Limb (tissue), 2 donors: Measurements from ENCODE around the gene TRMU.

Experiments used
- DNase-seq, 2 donors: peaks; one replicate each; pipeline ENCODE4 v3.0.0-alpha.2; 2016; ENCODE audit errors: extremely low spot score in 2 of 2

Gene TRMU, protein sequence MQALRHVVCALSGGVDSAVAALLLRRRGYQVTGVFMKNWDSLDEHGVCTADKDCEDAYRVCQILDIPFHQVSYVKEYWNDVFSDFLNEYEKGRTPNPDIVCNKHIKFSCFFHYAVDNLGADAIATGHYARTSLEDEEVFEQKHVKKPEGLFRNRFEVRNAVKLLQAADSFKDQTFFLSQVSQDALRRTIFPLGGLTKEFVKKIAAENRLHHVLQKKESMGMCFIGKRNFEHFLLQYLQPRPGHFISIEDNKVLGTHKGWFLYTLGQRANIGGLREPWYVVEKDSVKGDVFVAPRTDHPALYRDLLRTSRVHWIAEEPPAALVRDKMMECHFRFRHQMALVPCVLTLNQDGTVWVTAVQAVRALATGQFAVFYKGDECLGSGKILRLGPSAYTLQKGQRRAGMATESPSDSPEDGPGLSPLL

DNA sequence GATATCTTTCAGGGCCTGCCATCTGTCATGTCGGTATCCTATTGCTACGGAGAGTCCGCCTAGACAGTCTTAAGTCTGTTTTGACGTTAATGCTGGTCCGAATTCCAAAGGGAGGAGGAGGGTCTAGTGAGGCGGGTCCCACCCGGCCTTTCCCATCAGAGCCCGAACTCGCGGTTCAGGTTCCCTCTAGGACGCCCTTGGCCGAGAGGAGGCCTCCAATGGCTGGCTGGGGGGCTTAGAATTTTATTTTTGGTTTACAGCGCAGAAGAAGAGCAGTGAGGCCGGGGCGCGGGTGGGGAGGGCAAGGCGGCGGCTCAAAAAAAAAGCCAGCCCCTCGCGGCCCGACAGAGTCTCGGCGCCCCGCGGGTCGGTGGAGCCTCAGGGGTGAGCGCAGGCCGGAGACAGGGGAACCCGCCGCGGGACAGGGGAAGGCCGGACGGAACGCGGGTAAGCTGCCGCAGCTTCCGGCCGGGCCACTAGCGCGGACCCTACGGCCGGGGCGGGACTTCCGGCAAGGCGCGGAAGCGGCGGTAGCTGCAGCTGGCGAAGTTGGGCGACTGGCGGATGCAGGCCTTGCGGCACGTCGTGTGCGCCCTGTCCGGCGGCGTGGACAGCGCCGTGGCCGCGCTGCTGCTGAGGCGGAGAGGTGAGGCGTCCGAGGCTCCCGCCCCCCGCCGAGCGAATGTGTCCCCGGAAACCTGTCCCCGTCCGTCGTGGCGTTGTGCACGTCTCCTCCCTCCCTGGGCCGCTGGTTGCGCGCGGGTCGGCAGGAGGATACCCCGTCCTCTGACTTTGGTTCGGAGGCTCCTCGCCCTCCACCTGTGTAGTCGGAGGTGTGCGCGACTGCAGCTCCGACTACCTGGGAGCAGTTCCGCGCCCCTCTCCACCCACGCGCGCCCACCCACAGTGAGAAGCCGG lies at the start of gene TRMU:
Gene TRMU, plus strand, starts transcription at position 514 of the 918 bp plus-strand sequence. Its CDS starts 51 bp downstream, at position 565.
- DNase-seq, result peak; percentile 87 to 90

DNA sequence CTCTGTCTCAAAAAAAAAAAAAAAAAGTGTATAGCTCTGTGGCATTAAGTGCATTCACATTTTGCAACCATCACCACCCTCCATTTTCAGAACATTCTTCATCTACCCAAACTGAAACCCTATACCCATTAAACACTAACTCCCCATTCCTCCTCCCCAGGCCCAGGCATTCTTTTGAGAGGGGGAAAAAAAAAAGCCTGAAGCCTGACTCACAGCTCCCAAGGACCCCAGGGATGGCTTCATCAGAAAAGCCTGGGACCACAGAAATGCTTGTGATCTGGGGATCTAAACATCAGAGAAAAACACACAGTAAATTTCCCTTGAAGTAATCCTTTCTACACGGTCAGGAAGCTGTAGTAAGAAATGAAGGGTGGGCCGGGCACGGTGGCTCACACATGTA lies 49.5 kb upstream of the TRMU start:
- no peak for DNase-seq

DNA sequence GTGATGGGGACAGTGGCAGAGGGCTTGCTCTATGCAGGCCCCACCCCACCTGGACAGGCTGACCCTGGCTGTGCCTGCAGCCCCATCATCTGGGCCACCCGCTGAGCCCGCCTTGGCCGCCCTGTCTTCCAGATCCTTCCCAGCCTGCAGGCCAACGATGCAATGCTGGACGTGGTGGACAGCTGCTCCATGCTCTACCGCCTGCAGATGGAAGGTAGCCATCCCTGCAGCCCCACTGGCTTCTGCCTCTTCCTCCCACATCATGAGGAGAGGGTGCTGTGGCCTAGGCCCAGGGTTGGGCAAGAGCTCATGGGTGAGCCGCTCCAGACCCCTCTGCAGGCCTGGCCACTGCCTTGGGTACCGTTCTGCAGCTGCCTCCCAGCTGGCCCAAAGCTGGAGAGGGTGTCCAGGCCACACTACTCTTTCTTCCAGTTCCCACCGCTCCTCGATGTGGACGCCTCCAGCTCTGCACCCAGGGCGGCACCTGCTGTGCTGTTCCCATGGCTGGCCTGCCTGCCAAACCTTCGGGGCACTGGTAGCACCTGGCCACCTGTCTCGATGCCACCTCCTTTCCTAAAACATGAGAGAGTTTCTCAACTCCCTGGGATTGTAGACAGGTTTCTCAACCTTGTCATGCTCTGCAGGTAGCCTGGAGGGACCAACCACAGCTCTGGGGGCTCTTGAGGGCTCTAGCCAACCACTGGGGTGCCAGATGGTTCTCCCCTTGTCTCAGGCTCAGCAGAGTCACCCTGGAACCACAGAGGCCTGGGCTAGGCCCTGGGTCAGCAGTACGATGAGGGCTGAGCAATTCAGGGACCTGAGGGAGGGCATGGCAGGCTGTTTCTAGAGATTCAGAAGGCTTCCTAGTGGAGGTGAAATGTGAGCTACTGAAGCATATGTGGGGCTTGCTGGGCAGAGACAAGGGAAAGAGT lies 48.3 kb upstream of the TRMU start:
- no peak for DNase-seq

DNA sequence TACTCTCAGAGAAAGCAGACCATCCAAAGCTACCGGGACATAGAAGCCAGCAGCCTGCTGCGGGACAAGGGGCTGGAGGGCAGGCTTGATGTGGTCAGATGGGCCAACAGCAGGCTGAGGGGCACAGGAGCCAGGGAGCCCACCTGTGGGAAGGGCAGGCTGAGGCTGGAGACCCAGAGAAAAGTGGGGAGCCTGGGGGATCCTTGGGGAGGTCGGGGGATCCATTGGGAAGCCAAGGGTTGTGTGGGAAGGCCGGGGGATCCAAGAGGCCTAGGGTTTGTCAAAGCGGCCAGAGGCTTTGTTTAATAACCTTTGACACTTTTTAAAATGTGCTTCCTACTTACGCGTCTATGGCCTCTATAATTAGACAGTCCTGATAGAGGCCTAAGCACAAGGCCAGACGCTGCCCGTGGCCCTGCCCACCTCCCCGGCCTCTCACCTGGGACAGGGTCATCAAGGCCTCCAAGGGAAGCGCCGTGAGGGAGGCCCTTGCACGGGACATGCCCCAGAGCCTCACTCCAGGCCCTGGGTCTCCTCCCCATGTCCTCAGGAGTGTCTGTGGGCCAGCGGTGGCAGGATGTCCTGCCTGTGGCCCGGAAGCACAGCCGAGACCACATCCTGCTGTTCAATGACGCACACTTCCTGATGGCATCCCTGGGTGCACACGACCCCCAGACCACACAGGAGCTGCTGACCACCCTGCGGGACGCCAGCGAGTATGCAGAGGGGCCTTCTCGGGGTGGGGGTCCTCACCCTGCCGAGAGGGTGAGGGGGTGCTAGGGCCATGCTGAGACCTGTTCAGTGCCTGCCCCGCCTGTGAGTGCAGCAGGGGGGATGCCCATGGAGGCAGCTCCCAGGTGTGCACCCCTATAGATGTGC lies 47.4 kb upstream of the TRMU start:
- no peak for DNase-seq

DNA sequence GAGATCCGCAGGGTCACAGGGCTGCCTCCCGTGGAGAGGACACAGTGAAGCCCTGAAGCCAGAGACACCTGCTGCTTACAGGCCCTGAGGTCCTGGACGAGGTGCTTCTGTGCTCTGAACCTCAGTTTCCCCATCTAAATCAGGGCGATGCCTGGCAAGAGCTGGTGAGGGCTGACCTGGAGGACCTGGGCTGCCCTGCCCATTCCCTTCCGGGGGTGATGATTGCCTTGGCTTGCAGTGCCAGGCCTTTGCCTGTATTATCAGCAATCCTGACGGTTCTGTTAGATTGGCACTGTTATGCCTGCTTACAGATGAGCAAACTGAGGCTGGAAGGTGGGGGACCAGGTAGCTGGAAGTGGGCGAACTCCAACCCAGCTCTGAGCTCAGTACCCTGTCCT lies 46.7 kb upstream of the TRMU start:
- no peak for DNase-seq

DNA sequence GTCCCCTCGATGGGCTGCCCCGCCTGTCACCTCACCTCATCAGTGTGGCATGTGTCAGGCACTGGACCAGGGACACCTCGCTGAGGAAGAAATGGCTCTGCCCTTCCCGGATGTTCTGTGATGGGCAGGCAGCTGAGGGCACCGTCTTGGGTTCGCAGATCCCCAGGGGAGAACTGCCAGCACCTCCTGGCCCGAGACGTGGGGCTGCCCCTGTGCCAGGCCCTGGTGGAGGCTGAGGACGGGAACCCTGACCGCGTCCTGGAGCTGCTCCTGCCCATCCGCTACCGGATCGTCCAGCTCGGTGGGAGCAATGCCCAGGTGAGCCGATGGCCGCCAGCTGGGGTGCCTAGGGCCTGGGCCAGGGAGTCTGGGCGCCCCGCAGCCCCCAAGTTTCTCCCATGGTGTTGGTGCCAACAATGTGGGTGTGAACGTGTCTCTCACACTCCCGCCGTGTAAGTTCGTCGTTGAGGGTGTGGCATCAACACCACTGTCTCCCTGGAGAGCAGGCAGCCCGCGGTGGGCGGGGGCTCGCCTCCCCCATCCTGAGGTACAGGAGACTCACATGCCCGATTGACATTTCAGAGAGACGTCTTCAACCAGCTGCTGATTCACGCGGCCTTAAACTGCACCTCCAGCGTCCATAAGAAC lies 46.1 kb upstream of the TRMU start:
- DNase-seq, result no peak

DNA sequence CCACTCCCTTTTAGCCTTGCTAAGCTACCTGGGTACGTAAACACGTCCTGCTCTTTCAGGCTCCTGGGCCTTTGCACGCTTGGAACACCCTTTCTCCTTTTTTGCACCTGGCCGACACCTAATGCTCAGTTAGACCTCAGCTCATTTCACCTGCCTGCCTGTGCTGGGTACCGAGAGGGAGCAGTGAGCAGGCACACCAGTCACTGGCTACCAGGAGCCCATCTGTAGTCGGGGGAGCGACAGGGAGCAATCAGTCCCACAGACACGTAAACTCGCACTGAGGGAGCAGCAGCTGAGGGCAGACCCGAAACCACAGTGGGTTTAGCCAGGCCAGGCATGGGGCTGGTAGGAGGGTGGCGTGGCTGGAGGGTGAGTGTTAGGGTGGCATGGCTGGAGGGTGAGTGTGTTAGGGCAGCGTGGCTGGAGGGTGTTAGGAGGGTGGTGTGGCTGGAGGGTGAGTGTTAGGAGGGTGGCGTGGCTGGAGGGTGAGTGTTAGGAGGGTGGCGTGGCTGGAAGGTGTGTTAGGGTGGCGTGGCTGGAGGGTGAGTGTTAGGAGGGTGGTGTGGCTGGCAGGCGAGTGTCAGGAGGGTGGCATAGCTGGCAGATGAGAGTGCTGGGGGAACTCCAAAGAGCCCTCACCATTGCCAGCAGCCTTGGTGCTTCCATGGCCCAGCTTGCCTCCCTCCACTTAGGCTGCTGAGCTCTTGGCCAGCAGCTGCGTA lies 45.2 kb upstream of the TRMU start:
- DNase-seq, result no peak

- DNase-seq, result no peak
These were observed 44.4 kb upstream of the TRMU start for GRCh38 chr22:46290843-46291785.

DNA sequence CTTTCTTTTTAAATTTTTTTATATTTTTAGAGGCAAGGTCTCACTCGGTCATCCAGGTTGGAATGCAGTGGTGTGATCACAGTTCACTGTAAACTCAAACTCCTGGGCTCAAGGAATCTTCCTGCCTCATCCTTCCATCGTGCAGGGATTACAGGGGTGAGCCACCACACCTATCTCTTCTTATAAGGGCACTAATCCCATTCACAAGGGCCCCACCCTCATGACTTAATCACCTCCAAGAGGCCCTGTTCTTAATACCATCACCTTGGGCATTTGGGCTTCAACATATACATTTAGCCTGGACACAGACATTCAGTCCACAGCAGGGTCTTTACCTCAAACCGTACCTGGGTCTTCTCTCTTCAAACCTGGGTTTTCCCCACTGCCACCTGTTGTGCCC lies 43.3 kb upstream of the TRMU start:
- DNase-seq, result no peak

GRCh38 chr22:46292732-46293131 lies 42.8 kb upstream of the TRMU start:
- no peak for DNase-seq

- peak in 1 of 2 donors; percentile 27 for DNase-seq
These were observed 41.8 kb upstream of the TRMU start for GRCh38 chr22:46293577-46294260.

DNA sequence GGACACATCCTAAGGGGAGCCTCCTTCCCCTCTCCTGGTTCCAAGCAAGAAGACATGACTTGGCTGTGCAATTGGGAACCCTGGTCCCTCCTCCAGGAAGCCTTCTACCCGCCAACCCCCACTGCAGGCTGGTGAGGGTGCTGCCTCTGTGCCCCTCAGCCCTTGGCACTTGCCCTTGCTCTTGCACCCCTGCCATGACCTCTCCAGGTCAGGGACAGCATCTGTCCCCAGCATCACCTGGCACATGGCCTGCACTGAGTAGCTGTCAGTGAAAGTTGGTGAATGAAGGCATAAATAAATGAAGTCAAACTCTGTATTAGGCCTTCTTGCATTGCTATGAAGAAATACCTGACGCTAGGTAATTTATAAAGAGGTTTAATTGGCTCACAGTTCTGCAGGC lies 40.7 kb upstream of the TRMU start:
- no peak for DNase-seq

- DNase-seq, result no peak
These were observed 40.1 kb upstream of the TRMU start for GRCh38 chr22:46295277-46295971.

DNA sequence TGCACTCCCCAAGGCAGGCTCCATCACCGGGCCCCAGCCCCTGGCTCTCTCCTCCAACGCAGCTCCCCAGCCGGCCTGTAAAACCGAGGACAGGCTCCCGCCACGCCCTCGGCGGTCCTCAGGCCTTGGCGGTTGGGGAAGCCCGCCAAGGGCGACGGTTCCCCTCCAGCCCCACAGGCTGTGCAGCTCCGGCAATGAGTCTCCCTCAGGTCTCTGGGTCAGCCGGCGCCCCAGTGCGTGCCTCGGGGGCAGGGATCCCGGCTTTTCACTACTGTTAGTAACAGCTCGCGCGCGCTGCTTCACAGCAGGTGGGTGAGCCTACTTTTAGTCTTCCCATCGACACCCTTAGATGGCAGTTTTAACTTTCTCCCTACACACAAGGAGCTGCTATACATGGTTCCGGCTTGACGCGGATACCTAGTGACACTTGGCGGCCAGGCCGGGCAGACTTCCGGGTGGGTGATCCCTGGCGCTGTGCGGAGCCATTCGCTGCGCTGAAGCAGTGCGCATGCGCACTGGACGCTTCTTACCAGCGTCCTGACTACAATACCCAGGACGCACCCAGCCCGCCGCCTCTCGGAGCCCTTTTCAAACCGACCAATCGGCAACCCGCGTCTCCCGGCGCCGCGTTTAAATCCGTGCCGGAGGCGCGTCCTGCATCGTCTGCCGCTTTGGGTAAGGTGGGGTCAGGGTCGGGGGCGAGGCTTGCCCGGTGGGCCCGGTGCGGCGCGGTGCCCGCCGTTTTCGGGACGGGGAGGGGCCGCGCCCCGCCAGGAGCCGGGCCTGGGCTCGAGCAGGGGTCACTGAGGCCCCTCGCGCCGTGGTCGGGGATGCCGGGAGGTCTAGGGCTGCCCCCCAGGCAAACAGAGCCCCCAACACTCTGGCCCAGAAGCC lies 39.0 kb upstream of the TRMU start, which contains the start of gene GTSE1:
Gene GTSE1, plus strand, starts transcription at position 614 of the 894 bp plus-strand sequence. CDS start 531 bp downstream, outside the sequence.
- peak; percentile 96 to 99 for DNase-seq

DNA sequence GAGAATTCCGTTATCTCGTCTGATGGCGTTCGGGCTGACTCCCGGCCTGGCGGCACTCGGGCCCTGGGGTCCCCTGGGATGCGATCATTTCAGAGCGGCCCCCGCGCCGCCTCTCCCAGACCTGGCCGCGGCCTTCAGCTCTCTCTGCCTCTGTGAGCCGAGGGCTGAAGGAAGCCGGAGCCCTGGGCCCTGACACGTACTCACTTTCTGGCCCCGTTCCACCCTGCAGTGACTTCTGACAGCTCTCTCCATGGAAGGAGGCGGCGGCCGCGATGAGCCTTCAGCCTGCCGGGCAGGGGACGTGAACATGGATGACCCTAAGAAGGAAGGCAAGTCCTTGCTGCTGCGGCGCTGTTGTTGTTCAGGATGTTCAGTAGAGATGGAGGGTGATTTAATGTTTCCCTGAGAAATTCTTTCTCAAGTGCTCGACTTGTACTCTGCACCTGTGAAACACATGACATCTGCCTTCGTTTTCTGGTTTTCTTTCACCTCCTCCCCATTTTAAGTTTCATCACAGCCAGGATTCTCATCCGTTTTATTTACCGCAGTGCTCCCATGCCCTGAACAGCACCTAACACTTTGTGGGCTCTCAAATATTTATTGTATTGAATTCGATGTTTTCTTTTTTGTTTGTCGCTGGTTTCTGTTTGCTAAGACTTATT lies 38.2 kb upstream of the TRMU start:
- DNase-seq, result no peak
